ENCODE results near the gene BAHCC1.

- no peak for TF ChIP-seq CTCF (IDR thresholded peaks at IDR 0.05; ENCODE audit: low read depth, low read length)
- TF ChIP-seq EZH2phosphoT487 (IDR thresholded peaks at IDR 0.05; ENCODE audit: low read depth): no peak
Observed at GRCh38 chr17:81409190-81409935, 14.1 kb downstream of the BAHCC1 start.

All from OCI-LY3 (cell line).